Sigmoid colon (tissue), 7 donors: ENCODE results near the gene TBX5. TPM values are rescaled to one million over a fixed set of nuclear protein-coding genes. Genes with fewer than 3 reads are reported as not detected.
"Not testable (repeated sequence)": the region's sequence is repeated elsewhere in the genome, so short reads cannot be mapped to it uniquely, and the experiment has no call there.

ENCODE experiments used
- DNase-seq: peaks from one replicate; pipeline ENCODE4 v3.0.0-alpha.2; 2019
- H3K27ac ChIP-seq, 4 donors: fragments of 200-600 bp; sonication (generic); one replicate each; pipeline ENCODE4 v1.5.1; 2016 to 2019; ENCODE audit warnings: mild to moderate bottlenecking in 1 of 4
- H3K27me3 ChIP-seq, 3 donors: fragments of 200-600 bp; sonication (generic); one replicate each; pipeline ENCODE4 v1.5.1; 2019; ENCODE audit warnings: mild to moderate bottlenecking in 1 of 3
- H3K36me3 ChIP-seq, 4 donors: fragments of 200-600 bp; sonication (generic); one replicate each; pipeline ENCODE4 v1.5.1; 2016 to 2019
- H3K4me1 ChIP-seq, 4 donors: fragments of 200-600 bp; sonication (generic); one replicate each; pipeline ENCODE4 v1.5.1; 2017 to 2019
- H3K4me3 ChIP-seq, 4 donors: fragments of 200-600 bp; sonication (generic); one replicate each; pipeline ENCODE4 v1.5.1; 2017 to 2019; ENCODE audit warnings: mild to moderate bottlenecking in 2 of 4, moderate library complexity in 1 of 4
- H3K9me3 ChIP-seq, 4 donors: fragments of 200-600 bp in 3 of 4; sonication (generic) in 3 of 4; one replicate each; pipeline versions ENCODE4 v1.5.1 to v1.6.1; 2013 to 2019
- EP300 ChIP-seq, 4 donors: sonication (generic); formaldehyde crosslinking; IDR thresholded peaks; one replicate each; pipeline ENCODE4 v1.6.1; 2017; ENCODE audit warnings: antibody characterized with exemption in 4 of 4
- POLR2A ChIP-seq, 2 donors: fragments of 450-650 bp; IDR thresholded peaks; one replicate each; pipeline ENCODE4 v1.6.1; 2016; ENCODE audit warnings: antibody characterized with exemption in 2 of 2, mild to moderate bottlenecking in 2 of 2, moderate library complexity in 2 of 2
- POLR2AphosphoS5 ChIP-seq, 4 donors: sonication (generic); formaldehyde crosslinking; IDR thresholded peaks; one replicate each; pipeline ENCODE4 v1.6.1; 2017; ENCODE audit warnings: antibody characterized with exemption in 4 of 4
- WGBS, 2 donors: extraction: QIAGEN DNeasy Blood & Tissue Kit; methylation state at CpG; one replicate each; pipeline ENCODE4 v1.1.7; 2013; 5-methylcytosine and 5-hydroxymethylcytosine counted together
- intact Hi-C: fragments of 100-400 bp; cut with DNase I; formaldehyde crosslinking; loops from one replicate; pipeline ENCODE4 v1.15.1; 2023
- polyA plus RNA-seq, 3 donors: library from polyadenylated mRNA; stranded (reverse); fragments of 200-250 nt; gene quantifications; one replicate each; pipeline ENCODE4 v1.2.3, GENCODE V29; 2013
- total RNA-seq, 4 donors: library from RNA; depleted of rRNA; stranded (reverse); fragments of >200 nt; gene quantifications; one replicate each; pipeline ENCODE4 v1.1.0, GENCODE V29; 2016
- TF ChIP-seq, protein P1 (sequence below), 4 experiments: fragments of 450-650 bp in 3 of 4; fragments of 200-600 bp in 1 of 4; IDR thresholded peaks; one replicate each; pipeline ENCODE4 v1.5.1; 2016 to 2019; ENCODE audit warnings: antibody characterized with exemption in 4 of 4, mild to moderate bottlenecking in 3 of 4, moderate library complexity in 2 of 4
- donor health status: healthy with polysubstance abuse.
- donor health status: Bipolar disorder and iron deficiency.
- donor health status: healthy.

Gene TBX5
- total and polyA plus RNA-seq, 7 donors, result not detected

- no peak overlapping the region for H3K27ac ChIP-seq
- WGBS, 2 donors, result 47 to 67% methylated on average over 4 of the region's 4 CpGs
- H3K27me3 ChIP-seq, result peaks cover 0 to 10% (median 0%) of the 10 kb centered on the region in 3 donors
- H3K36me3 ChIP-seq, result no peaks in the 10 kb centered on the region
- no peaks in the 10 kb centered on the region for H3K4me1 ChIP-seq
- intact Hi-C loops, result no loop called here
- peaks cover 0 to 6% (median 0%) of the 10 kb centered on the region in 4 donors for H3K9me3 ChIP-seq
- DNase-seq, result no peak
- H3K4me3 ChIP-seq, result no peak overlapping the region
- TF ChIP-seq, protein P1, sequence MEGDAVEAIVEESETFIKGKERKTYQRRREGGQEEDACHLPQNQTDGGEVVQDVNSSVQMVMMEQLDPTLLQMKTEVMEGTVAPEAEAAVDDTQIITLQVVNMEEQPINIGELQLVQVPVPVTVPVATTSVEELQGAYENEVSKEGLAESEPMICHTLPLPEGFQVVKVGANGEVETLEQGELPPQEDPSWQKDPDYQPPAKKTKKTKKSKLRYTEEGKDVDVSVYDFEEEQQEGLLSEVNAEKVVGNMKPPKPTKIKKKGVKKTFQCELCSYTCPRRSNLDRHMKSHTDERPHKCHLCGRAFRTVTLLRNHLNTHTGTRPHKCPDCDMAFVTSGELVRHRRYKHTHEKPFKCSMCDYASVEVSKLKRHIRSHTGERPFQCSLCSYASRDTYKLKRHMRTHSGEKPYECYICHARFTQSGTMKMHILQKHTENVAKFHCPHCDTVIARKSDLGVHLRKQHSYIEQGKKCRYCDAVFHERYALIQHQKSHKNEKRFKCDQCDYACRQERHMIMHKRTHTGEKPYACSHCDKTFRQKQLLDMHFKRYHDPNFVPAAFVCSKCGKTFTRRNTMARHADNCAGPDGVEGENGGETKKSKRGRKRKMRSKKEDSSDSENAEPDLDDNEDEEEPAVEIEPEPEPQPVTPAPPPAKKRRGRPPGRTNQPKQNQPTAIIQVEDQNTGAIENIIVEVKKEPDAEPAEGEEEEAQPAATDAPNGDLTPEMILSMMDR (IDR thresholded peaks at IDR 0.05), result no peak
- TF ChIP-seq EP300 (IDR thresholded peaks at IDR 0.05) (no peak), POLR2AphosphoS5 (IDR thresholded peaks at IDR 0.05) (no peak), POLR2A (IDR thresholded peaks at IDR 0.05) (no peak)
Measured at GRCh38 chr12:114361992-114362391, 44.0 kb downstream of the TBX5 start.

DNA sequence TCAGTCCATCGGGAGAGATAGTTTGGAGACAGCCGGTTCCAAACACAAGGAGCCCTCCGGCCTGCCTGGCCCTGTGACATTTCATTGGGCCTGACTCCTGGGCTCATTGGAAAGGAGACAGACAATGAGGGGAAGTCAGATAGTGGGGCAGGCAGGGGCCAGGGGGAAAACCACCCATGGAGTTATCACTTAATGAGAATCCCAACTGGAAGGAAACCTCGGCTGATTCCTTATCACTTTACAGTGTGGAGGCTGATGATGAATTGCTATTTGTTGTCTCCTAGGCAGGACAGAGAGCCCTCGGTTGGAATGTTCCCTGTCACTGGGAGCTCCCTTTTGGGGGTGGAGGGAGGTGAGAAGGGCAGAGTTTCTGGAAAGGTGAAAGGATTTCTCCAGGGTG lies 44.4 kb downstream of the TBX5 start:
- Histone ChIP-seq H3K27ac (no peak overlapping the region), H3K27me3 (peaks cover 0 to 10% (median 0%) of the 10 kb centered on the region in 3 donors), H3K4me3 (no peak overlapping the region), H3K4me1 (no peaks in the 10 kb centered on the region), H3K36me3 (no peaks in the 10 kb centered on the region), H3K9me3 (peaks cover 0 to 6% (median 0%) of the 10 kb centered on the region in 4 donors)
- WGBS, 2 donors, result 25 to 37% methylated on average over 5 of the region's 5 CpGs
- TF ChIP-seq POLR2A (IDR thresholded peaks at IDR 0.05) (no peak), POLR2AphosphoS5 (IDR thresholded peaks at IDR 0.05) (no peak), EP300 (IDR thresholded peaks at IDR 0.05) (no peak)
- TF ChIP-seq, protein P1 (IDR thresholded peaks at IDR 0.05), result no peak
- DNase-seq, result no peak
- intact Hi-C loops, result no loop called here

DNA sequence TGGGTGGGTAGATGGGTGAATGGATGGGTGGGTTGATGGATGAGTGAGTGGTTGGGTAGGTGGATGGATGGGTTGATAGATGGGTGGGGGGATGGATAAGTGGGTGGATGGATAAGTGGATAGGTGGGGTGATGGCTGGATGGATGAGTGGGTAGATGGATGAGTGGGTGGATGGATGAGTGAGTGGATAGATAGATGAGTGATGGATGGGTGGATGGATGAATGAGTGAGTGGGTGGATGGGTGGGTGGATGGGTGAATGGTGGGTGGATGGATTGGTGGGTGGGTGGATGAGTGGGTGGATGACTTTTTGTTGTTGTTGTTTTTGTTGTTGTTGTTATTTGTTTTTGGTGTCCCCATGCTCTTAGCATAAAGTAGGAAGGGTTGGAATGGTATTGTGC lies 45.5 kb downstream of the TBX5 start:
- Histone ChIP-seq H3K36me3 (no peaks in the 10 kb centered on the region), H3K9me3 (no peaks in the 10 kb centered on the region), H3K27ac (no peak overlapping the region), H3K27me3 (peaks cover 0 to 14% (median 0%) of the 10 kb centered on the region in 3 donors), H3K4me3 (no peak overlapping the region), H3K4me1 (no peaks in the 10 kb centered on the region)
- DNase-seq, result no peak
- TF ChIP-seq POLR2AphosphoS5 (IDR thresholded peaks at IDR 0.05), result no peak
- TF ChIP-seq, protein P1 (IDR thresholded peaks at IDR 0.05), result no peak
- no peak for TF ChIP-seq EP300 (IDR thresholded peaks at IDR 0.05)
- no peak for TF ChIP-seq POLR2A (IDR thresholded peaks at IDR 0.05)
- intact Hi-C loops, result no loop called here

DNA sequence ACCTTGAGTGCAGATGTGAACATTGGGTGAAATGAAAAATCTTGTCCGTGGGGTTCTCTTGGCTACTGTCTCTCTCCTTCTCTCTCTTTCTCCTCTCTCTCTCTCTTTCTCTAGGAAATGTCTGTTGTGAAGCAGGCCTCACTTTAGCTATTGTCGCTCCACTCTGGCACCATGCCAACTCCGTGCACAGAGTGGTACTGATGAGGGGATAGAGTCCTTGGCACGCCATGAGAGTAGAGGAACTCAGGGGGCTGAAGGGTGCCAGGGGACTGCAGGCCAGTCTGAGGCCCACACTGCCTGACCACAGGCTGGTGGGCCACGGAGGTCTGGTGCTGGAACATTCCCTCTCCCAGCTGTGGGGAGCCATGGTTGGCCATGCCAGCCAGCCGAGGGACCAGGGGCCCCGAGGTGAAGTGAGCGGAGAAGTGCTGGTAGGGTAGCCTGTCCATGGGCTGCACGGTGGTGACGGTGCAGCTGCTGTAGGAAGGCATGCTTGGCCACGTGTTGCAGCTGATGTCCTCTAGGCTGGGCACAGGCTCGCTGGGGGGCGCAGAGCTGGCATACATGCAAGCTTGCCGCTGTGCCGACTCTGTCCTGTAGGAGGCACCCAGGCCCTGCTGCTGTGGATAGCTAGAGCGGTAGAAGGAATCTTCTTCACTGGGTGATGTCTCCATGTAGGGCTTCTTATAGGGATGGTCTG lies 50.4 kb downstream of the TBX5 start:
- 59 to 61% methylated on average over 16 of the region's 16 CpGs for WGBS, 2 donors
- DNase-seq, result no peak
- H3K27me3 ChIP-seq, result peaks cover 0 to 9% (median 0%) of the 10 kb centered on the region in 3 donors
- no peaks in the 10 kb centered on the region for H3K4me1 ChIP-seq
- no peaks in the 10 kb centered on the region for H3K9me3 ChIP-seq
- intact Hi-C loops, result no loop called here
- H3K4me3 ChIP-seq, result no peak overlapping the region
- no peak overlapping the region for H3K27ac ChIP-seq
- TF ChIP-seq, protein P1 (IDR thresholded peaks at IDR 0.05), result no peak
- no peak for TF ChIP-seq EP300 (IDR thresholded peaks at IDR 0.05)
- TF ChIP-seq POLR2A (IDR thresholded peaks at IDR 0.05), result no peak
- no peak for TF ChIP-seq POLR2AphosphoS5 (IDR thresholded peaks at IDR 0.05)
- H3K36me3 ChIP-seq, result no peaks in the 10 kb centered on the region

- WGBS, 2 donors, result 68 to 77% methylated on average over 7 of the region's 7 CpGs
- intact Hi-C loops, H3K36me3 ChIP-seq, H3K9me3 ChIP-seq, H3K4me1 ChIP-seq, H3K27ac ChIP-seq, H3K27me3 ChIP-seq, H3K4me3 ChIP-seq, DNase-seq: not testable (repeated sequence)
Measured at GRCh38 chr12:114349239-114349638, 56.7 kb downstream of the TBX5 start.
